ENCODE measurements around the gene CCNE1. TPM values are rescaled to one million over a fixed set of nuclear protein-coding genes. Genes with fewer than 3 reads are reported as not detected.
A peak's percentile ranks its signal among the peaks of the same experiment; 100 is the strongest.

Gene CCNE1
- total and polyA plus RNA-seq, 9 of the 15 experiments (the other 6 are each of a cell fraction or from before 2014, with no cell fraction given) = 6.2 to 41.0 (median 31.6) TPM

GRCh38 chr19:29873024-29873800 lies 61.4 kb downstream of the CCNE1 start:
- Histone ChIP-seq H3K9me1 (ENCODE audit: control insufficient read depth, insufficient read depth, low read length) (no peaks in the 10 kb centered on the region), H3K4me1 (replicated peaks in 1 of 2; ENCODE audit: control insufficient read depth in 2 of 2, insufficient read depth in 2 of 2, low read length in 2 of 2) (peaks cover 7 to 22% of the 10 kb centered on the region in 2 experiments), H3K4me2 (ENCODE audit: insufficient read depth, low read length) (peak overlapping the region; percentile 41), H3K9ac (ENCODE audit: insufficient read depth in 1 of 2, low read depth in 2 of 2, low read length in 2 of 2) (peak overlapping the region in 1 of 2 experiments; percentile 58; a peak in 2 of 4 replicates), H3K36me3 (ENCODE audit: control insufficient read depth, insufficient read depth, low read length) (no peaks in the 10 kb centered on the region), H3K27me3 (ENCODE audit: control insufficient read depth in 2 of 2, insufficient read depth in 2 of 2, low read length in 2 of 2) (peaks cover 6 to 18% of the 10 kb centered on the region in 2 experiments; a peak in 3 of 5 replicates), H3K27ac (ENCODE audit: extremely low read depth, low read depth, low read length) (no peak overlapping the region), H3K79me2 (ENCODE audit: control insufficient read depth, insufficient read depth, low read length) (no peaks in the 10 kb centered on the region), H2AFZ (ENCODE audit: low read depth, low read length) (peak overlapping the region; percentile 40; the same call in 1 of the 2 replicates), H3K4me3 (peak overlapping the region; percentile 38), H4K20me1 (replicated peaks; ENCODE audit: control insufficient read depth, insufficient read depth, low read length) (0 out of 2 replicates have a peak, but pooled peaks cover 3% of the 10 kb centered on the region), H3K9me3 (replicated peaks; ENCODE audit: control insufficient read depth, insufficient read depth, low read depth, low read length) (no peaks in the 10 kb centered on the region)
- FAIRE-seq (no peak), DNase-seq (ENCODE audit: extremely low read depth in 1 of 4, low spot score in 3 of 4) (peak; percentile 61 to 83 (median 78)), ATAC-seq (peak; percentile 92)
- BruUV-seq (replicated peaks) = no TSS peak
- in situ Hi-C loops (cut with MboI) = loop anchor here (5.0 kb wide), 1 partner anchor 101 kb away; no protein-coding TSS in a partner anchor
- WGBS (ENCODE audit: insufficient coverage, low coverage, missing lambda C conversion rate) = 10% methylated on average over 16 of the region's 77 CpGs
- CTCF ChIA-PET (ENCODE audit: low intra/inter-chr PET ratio) = interaction anchor here (0.6 to 3.0 kb wide), 9 partner anchors 15 to 607 kb away, joined by 3 to 18 read pairs (median 5); no protein-coding TSS in a partner anchor
- POLR2A ChIA-PET = interaction anchor here (1.2 kb wide), 1 partner anchor 10 kb away, joined by 3 read pairs; no protein-coding TSS in a partner anchor
- intact Hi-C loops (cut with micrococcal nuclease) = loop anchor here (2.0 to 5.0 kb wide), 3 partner anchors 111 to 779 kb away; no protein-coding TSS in a partner anchor
- TF ChIP-seq, protein P1, sequence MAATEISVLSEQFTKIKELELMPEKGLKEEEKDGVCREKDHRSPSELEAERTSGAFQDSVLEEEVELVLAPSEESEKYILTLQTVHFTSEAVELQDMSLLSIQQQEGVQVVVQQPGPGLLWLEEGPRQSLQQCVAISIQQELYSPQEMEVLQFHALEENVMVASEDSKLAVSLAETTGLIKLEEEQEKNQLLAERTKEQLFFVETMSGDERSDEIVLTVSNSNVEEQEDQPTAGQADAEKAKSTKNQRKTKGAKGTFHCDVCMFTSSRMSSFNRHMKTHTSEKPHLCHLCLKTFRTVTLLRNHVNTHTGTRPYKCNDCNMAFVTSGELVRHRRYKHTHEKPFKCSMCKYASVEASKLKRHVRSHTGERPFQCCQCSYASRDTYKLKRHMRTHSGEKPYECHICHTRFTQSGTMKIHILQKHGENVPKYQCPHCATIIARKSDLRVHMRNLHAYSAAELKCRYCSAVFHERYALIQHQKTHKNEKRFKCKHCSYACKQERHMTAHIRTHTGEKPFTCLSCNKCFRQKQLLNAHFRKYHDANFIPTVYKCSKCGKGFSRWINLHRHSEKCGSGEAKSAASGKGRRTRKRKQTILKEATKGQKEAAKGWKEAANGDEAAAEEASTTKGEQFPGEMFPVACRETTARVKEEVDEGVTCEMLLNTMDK (IDR thresholded peaks at IDR 0.05; ENCODE audit: borderline replicate concordance, insufficient read depth, low read depth, low read length, poor library complexity, severe bottlenecking) = peak; percentile 22
- peak; percentile 79; the same call in 1 of the 2 replicates for TF ChIP-seq RB1 (IDR thresholded peaks at IDR 0.05; ENCODE audit: low read depth)
- peak; percentile 41; the same call in 1 of the 2 replicates for TF ChIP-seq FOXP1 (CRISPR knock-in tag; IDR thresholded peaks at IDR 0.05)
- 0 out of 2 replicates have a peak, but pooled peaks have one; percentile 31 for TF ChIP-seq HNRNPL (IDR thresholded peaks at IDR 0.05; ENCODE audit: low read depth, low read length)
- TF ChIP-seq ARNT (IDR thresholded peaks at IDR 0.05) = no peak
- TF ChIP-seq, protein P2, sequence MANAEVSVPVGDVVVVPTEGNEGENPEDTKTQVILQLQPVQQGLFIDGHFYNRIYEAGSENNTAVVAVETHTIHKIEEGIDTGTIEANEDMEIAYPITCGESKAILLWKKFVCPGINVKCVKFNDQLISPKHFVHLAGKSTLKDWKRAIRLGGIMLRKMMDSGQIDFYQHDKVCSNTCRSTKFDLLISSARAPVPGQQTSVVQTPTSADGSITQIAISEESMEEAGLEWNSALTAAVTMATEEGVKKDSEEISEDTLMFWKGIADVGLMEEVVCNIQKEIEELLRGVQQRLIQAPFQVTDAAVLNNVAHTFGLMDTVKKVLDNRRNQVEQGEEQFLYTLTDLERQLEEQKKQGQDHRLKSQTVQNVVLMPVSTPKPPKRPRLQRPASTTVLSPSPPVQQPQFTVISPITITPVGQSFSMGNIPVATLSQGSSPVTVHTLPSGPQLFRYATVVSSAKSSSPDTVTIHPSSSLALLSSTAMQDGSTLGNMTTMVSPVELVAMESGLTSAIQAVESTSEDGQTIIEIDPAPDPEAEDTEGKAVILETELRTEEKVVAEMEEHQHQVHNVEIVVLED (CRISPR knock-in tag; IDR thresholded peaks at IDR 0.05) = 0 out of 2 replicates have a peak, but pooled peaks have one; percentile 13
- 0 out of 2 replicates have a peak, but pooled peaks have one; percentile 20 for TF ChIP-seq ZNF24 (IDR thresholded peaks at IDR 0.05)
- no peak for TF ChIP-seq CREB1 (IDR thresholded peaks at IDR 0.05)
- 0 out of 2 replicates have a peak, but pooled peaks have one; percentile 1 for TF ChIP-seq CREB1 (CRISPR knock-in tag; IDR thresholded peaks at IDR 0.05)
- TF ChIP-seq, protein P3, sequence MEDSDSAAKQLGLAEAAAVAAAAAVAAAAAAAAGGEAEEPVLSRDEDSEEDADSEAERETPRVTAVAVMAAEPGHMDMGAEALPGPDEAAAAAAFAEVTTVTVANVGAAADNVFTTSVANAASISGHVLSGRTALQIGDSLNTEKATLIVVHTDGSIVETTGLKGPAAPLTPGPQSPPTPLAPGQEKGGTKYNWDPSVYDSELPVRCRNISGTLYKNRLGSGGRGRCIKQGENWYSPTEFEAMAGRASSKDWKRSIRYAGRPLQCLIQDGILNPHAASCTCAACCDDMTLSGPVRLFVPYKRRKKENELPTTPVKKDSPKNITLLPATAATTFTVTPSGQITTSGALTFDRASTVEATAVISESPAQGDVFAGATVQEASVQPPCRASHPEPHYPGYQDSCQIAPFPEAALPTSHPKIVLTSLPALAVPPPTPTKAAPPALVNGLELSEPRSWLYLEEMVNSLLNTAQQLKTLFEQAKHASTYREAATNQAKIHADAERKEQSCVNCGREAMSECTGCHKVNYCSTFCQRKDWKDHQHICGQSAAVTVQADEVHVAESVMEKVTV (CRISPR knock-in tag; IDR thresholded peaks at IDR 0.05) = peak; percentile 77
- TF ChIP-seq ATF7 (IDR thresholded peaks at IDR 0.05) = 0 out of 2 replicates have a peak, but pooled peaks have one; percentile 11
- TF ChIP-seq EGR1 (conservative IDR thresholded peaks at IDR 0.05) = 0 out of 2 replicates have a peak, but pooled peaks have one; percentile 23
- TF ChIP-seq L3MBTL2 (IDR thresholded peaks at IDR 0.05) = 0 out of 2 replicates have a peak, but pooled peaks have one; percentile 6
- TF ChIP-seq MAZ (CRISPR knock-in tag; conservative IDR thresholded peaks at IDR 0.05 in 1 of 2, IDR thresholded peaks at IDR 0.05 in 1 of 2) = 0 out of 4 replicates have a peak, but pooled peaks of 1 of the 2 experiments have one; percentile 41
- TF ChIP-seq RAD21 (CRISPR knock-in tag; conservative IDR thresholded peaks at IDR 0.05 in 1 of 2, IDR thresholded peaks at IDR 0.05 in 1 of 2) = peak; percentile 87 to 95
